ENCODE data around the gene CPT1A.

Gene CPT1A

DNA sequence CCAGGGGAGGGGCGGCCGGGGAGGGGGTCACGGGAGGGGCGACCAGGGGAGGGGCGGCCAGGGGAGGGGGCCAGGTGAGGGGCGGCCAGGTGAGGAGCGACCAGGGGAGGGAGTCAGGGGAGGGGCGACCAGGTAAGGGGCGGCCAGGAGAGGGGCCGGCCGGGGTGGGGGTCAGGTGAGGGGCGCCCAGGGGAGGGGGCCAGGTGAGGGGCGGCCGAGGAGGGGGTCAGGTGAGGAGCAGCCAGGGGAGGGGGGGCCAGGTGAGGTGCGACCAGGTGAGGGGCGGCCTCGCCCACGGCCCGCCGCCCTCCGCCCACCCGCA lies 90.8 kb downstream of the CPT1A start:
- DNase-seq: no peak

DNA sequence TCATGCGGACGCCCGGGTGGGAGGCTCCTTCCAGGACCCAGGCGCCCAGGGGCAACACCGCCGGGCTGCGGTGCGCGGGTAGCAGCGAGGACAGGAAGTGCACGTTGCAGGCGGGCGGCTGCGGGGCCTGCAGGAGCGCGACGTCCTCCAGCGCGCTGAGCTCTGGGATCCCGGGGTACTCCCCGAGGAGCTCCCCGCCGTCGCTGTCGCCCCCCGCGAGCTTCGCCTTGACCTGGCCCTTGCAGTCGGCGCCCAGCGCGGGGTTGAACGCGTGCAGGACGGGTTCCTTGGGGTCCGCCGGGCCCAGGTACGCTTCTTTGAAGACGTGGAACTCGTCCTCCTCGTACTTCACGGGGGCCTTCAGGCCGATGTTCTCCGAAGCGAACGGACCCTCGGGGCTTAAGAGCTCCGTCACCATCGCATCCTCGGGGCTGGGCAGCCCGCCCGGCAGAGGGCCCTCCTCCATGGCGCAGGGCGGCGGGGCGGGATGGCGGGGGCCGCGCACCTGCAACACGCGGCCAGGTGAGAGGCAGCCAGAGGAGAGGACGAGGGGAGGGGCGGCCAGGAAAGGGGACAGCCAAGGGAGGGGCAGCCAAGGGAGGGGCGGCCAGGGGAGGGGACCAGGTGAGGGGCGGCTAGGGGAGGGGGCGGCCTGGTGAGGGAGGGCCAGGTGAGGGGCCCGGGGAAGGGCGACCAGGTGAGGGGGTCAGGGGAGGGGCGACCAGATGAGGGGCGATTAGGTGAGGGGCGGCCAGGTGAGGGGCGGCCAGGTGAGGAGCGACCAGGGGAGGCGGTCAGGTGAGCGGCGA lies 91.3 kb downstream of the CPT1A start:
- DNase-seq: no peak

DNA sequence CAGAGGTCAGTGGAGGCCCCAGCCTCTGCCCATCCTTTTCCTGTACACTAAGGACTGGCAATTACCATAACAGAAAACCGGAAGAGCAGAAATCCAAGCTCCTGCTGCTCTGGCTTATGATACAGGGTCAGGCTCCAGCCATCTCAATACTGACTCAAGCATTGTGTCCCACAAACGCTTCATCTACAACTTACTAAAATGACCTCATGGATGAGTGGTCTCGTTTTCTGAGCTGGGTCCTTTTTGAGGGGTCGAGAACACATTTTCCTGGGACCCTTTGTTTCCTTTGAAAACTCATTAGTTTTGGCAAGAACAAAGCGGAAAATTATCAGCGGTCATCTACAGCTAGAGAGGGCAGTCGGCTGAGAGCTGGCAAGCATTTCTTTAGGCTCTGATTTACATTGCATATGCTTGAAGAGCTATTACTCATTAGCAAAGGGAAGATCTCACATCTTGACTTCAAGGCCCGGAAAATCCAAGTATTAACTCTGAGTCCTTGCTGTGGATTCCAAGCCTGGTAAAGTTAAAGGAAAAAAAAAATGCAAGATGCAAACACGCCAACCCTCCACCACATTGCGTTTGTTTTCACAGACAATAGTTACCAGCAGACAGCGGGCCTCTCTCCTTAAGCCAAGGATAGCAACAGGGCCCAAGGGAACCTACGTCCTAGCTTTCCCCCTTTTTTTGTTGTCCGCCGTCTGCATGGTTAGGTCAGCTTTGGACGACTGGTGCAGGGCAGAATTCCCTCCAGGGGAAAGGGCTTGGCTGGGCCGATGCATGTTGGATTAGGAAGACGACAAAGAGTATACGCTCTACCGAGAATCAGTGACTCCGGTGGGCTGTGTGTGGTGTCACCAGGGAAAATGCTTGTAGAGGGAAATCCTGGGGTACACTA lies 92.2 kb downstream of the CPT1A start:
- DNase-seq: no peak

DNA sequence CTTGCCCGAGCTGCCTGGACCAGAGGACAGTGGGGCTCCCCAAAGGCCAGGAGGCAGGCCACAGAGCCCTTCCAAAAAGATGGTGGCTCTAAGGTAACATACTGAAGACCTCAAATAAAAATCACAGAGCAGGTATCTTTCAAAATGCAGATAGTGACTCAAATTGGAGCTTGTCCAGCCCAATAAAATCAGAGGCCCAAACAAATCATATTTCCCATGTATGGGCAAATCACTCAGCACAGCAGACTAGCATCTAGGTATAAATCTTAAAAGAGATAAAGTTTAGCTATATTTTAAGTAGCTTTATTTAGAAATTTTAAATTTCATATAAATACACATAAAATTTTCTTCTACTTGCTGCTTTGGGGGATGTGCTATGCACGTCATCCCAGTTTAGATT lies 93.7 kb downstream of the CPT1A start:
- DNase-seq: no peak

DNA sequence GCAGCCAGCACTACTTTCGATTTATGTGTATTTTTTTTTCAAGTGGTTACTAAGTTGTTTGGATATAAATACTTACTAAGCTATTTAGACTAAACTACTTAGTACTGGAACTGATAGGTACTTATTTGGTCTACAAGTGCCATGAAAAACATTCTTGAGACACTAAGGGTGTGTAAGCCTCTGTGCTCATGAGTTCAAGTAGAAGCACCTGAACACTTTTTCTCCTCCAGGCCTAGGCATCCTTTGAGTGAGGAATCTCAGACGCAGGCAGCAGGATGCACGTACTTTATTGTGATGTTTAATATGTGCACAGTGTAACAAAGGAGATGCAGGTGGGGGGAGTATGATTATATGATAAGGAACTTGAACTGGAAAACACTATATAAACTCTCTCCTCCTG lies 98.2 kb downstream of the CPT1A start:
- no peak for DNase-seq

DNA sequence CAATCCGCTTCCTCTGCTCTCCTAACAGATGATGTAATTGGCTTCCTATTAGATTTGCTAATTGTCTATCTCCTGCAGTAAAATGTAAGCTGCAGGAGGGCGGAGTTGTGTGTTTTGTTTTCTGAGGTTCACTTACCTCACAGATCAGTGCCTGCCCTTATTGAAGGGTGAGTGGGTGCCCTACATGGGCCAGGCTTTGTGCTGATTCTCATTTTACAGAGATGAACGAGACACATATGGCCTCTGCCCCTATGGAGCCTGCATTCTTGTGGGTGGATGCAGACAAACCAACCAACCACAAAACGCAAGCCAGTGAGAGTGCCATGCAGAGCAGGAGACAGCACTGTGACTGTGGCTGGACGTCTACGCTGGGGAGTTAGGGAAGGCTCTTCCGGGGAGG lies 100.3 kb downstream of the CPT1A start:
- DNase-seq: no peak

DNA sequence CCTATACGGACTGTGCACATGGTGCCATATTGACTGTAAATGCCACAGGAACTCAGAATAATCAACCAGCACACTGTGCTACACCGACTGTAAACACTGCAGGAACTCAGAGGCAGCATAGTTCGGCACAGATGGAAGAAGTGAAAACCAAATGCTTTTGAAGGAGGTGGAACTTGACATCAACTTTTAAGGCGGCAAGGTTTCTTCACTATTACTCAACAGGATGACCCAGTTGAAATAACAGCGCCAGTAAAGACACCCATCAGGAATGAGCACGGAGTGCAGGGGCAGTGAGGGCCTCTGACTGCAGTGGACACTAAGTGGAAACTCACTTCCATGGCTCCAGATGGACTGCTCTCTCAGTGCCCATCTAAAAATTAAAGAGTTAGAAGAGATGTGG lies 106.1 kb downstream of the CPT1A start:
- DNase-seq: no peak

DNA sequence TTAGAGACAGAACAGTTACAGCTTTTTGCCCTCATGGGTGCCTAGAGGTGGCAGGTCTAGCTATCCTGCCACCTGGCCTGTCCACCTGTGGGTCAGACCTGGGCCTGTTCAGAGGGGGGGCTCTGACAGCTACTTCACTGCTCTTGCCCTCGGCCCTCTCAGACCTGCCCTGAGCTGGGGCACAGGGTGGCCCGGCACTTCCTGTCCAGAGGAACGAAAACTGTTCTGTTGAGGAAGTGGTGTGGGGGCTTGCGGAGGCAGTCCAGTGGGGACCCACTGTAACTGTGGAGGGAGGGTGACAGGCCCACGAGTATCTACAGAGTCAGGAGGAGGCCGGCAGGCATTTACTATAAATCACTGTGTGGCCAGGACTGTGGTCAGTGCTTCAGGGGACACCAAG lies 106.6 kb downstream of the CPT1A start:
- DNase-seq: no peak

DNA sequence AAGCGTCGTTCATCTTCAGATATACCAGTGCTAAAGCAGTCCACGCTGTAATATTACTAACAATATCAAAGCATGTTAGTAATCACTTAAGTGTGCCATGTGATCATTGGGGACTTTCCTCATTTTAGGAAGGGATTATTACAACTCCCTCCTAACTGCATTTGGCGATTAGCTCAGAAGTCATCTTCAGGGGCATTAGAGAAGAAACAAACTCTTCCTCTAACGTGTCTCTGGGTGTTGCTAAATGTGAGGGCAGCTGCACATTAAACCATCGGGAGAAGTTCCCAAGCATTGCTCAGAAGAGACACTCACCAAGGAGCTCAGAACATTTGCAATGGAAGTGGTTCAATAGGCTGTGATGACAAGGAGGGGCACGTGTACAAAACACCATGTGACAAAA lies 107.6 kb downstream of the CPT1A start:
- DNase-seq: no peak

DNA sequence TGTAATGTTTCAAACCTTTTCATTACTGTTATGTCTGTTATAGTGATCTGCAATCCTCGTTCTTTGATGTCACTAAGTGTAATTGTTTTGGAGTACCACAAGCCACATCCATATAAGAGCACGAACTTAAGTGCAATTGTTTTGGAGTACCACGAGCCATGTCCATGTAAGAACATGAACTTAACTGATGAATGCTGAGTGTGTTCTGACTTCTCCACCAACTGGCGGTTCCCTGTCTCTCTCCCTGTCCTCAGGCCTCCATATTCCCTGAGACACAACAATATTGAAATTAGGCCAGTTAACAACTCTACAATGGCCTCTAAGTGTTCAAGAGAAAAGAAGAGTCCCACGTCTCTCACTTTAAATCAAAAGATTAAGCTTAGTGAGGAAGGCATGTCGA lies 113.9 kb downstream of the CPT1A start:
- DNase-seq: no peak

DNA sequence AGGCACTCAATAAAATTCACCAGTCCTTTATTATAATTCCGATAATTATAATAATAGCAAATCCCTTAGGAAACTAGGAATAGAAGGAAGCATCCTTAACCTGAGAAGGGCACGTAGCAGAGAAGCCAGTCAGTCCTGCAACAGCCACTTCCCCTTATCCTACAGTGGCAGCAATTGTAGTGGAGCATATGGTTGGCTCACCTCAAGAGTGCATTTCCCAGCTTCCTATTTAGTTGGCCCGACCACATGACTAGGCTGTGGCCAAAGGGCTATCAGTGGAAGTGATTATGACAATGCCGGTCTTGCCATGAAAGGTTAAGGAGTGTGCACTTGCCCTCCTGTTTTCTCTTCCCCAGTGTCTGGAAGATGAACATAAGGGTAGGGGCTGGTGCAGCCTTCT lies 117.4 kb downstream of the CPT1A start:
- no peak for DNase-seq

DNA sequence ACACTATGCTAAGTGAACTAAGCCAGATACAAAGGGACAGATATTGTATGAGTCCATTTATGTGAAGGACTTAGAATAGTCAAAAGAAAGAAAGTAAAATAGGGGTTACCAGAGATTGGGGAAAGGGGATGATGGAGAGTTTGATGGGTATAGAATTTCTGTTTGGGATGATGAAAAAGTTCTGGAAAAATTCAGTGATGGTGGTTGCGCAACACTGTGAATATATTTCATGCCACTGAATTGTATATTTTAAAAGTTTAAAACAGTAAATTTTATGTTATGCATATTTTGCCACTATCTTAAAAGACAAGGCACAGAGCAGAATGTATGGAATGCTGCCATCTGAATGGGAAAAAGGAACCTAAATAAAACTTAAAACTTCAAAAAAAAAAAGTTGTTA lies 119.6 kb downstream of the CPT1A start:
- no peak for DNase-seq

DNA sequence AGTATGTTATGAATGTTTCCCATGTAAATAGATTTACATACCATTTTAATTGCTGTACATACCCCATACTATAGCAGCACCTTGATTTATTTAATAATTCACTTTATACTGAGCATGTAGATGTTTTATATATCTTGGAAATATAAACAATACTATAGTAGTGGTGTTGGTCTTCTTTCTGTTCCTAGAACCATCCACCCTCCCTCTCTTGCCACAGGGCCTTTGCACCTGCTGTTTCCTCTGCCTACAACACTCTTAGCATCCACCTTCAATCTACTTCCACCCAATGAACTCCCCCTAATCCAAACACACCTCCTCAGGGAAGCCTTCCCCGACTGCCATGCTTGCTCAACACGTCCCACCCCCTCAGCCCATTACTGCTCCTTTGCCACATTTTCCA lies 120.6 kb downstream of the CPT1A start:
- DNase-seq: no peak

DNA sequence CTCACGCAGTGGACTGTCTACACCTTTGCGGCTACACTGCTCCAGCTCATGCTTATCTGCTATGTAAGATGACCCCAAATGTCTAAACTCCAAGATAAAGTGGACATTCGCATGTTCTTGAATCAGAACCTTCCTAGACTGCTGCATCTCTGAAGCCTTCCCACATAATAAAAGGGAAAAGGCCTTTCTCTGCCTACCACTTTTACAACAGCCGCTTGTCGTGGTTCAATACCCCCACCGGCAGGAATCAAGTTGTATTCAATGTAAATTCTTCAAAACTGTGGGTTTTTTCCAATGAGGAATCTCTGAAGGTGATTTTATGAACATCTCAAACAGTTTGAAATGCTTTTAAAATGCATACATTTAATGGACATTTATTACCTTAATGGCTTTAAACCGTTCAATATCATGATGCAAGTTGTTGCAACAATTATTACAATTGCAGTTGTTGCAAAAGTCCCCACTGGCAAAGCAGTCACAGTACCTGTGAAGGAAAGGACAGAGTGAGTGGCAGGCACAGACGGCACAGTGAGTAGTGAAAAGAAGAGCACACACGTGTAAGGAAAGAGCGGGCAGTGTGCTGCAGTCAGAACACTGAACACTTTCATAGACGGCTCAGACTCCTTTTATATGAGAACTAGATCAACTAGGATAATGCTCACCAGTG lies 126.1 kb downstream of the CPT1A start:
- no peak for DNase-seq

DNA sequence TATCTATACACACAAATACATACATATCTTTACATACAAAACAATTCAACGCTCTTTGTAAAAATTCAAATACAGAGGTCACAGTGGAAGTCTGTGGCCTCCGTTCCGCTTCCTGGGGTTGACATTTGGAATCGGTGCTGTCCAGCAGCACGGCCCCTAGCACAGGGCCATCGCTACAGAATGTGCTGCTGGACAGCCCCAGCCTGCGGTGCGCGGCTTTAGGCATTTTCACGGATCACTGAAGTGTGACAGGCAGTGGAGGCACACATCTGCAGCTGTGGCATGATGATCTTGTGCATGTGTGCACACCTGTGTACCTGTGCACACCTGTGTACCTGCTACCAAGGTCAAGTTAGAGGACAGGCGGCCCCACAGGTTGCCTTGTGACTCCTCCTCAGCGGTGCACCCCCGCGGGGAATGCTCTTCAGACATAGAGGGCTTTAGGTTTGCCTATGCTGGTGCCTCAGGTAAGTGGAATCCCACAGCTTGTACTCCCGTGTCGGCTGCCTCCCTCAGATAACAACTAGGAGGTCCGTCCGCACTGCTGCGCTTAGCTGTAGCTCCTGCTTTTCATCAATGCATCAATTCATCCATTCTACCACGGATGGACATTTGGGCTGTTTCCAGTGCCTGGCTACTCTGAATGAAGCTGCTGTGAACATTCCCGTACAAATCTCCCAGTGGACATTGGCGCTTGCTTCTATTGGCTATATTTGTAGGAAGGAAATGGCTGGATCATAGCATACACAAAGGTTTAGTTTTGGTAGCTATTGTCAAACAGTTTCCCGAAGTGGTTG lies 127.5 kb downstream of the CPT1A start:
- no peak for DNase-seq

DNA sequence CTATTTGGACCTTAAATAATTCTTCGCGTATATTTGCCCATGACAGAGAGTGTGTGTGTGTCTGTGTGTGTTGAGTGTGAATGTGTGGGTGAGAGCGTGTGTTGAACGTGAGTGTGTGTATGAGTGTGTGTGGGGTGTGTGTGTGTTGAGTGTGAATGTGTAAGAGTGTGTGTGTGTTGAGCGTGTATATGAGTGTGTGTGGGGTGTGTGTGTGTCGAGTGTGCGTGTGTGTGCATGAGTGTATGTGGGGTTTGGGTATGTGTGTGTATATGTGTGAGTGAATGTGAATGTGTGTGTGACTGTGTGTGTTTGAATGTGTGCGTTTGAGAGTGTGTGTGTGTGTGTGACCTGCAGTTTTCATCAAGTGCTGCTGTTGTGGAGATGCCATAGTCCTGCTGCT lies 130.6 kb downstream of the CPT1A start:
- DNase-seq: no peak

DNA sequence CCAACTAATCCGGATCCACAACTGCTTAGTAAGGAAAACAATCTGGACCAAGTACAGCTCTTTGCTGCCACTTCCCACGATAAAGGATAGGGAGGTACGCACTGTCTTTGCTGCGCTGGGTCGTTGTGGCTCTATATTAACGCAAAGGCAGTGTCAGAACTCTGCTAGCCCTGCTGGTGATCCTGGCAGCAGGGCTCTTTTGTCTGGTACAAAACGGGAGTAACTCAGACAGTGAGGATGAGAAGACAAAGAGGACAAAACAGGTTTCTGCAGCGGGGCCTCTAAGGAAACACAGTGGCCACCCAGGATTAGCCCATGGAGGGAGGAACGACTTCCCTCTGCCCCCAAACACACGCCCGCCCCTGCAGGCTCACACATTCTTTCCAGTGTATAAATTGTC lies 131.3 kb downstream of the CPT1A start:
- DNase-seq: no peak

DNA sequence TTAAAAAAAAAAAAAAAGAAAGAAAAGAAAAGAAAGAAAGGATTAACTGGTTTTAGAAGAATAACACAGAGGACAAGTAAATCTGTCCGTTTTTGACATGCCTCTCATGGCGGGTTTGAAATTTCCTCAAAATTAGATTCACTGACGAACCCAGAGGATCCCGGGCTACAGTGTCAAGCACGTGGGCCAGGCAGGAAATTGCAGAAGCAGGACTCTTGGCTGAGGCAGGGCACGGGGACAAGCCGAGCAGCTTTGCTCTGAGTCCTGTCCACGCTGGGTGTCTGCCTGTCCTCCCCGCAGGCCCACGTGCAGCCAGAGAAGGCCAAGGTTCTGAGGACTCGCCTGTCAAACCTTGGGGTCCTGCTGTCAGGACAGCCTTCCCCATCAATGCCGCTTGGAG lies 132.7 kb downstream of the CPT1A start:
- no peak for DNase-seq

DNA sequence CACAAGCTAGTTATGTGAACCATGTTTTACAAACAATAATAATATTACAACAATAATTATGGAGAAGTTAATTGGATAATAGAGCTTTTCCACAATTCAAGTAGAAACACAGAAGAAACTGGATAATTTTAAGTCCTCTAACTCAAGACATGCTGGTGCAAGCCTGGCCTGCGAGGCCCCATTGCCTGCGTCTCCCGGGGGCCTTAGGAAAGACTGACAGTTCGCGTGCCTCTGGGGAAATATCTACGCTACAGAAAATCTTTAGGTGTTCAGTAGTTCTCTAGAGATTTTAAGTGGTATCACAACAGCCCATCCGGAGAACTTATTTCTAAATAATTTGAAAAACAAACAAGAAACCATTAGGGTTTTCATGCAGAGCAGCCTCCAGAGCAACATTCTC lies 134.2 kb downstream of the CPT1A start:
- no peak for DNase-seq

DNA sequence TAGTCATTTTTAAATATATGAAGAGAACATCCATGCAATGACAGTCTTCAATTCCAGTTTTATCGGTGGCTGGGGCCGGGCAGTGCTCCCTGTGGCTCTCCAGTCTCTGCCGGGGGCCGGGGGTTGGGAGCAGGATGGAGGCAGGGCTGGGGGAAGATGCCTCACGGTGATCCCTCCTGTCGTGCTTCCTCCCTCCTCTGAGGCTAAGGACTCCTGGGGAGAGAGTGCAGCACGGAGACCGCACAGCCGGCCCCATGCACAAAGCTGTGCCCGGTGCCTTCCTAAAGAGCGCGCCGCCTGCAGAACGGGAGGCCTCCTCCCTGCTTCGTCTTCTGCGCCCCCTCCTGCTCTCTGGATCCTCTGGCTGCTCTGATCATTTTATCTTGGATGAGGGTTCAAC lies 136.8 kb downstream of the CPT1A start:
- DNase-seq: no peak
